CD4-positive, alpha-beta T cell treated with Interleukin-2 at 100 ng/mL for 4 hours (primary cell): ENCODE data around the gene SORCS1.

Experiments
- DNase-seq: peaks from one replicate; pipeline ENCODE4 v3.0.0-alpha.2; 2020; ENCODE audit warnings: low spot score

Gene SORCS1

GRCh38 chr10:106816318-106817085 is 348.0 kb downstream of the SORCS1 start:
- no peak for DNase-seq

GRCh38 chr10:106815427-106816043 is 349.0 kb downstream of the SORCS1 start:
- no peak for DNase-seq

DNA sequence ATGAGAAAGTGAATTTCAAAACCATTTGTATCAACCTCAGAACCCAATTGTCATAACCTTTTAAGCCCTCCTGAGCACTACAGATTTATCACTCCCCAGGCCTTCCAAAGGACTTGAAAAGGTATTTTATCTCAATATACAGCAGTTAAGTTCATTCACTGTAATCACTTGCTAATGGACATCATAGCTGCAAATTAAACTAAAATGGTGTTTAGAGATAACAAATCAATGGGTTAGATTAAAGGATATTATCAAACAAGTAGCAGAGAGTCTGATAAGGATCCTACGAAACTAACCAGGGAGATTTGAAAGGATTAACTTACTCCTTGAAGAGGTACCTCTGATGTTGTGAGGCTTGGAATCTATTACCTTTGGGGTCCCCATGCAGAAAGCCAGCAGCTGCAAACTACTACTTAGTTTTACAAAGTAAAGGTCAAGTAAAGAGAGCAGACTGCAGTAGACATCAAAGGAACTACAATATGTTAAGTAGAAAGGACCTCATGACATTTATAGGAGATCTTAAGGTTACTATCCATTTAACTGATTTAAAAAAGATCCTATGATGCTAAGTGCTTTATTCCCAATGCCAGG is 359.4 kb downstream of the SORCS1 start:
- no peak for DNase-seq

DNA sequence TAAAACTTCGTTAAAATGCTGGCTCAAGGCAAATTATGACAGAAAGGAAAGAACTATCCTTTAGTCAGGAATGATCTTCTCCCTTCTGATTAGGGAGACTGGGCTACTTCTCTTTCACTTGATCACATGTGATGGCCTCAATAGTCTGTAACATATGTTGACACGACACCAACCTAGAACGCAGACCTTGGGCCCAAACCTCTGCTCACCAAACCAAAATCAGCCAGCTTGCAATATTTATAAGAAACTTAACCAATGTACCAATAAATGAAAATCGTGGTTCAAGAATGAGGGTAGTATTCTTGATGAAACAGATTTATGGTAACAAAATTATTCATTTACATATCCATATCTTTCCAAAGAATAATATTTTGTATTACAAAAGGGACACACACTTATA is 361.6 kb downstream of the SORCS1 start:
- DNase-seq, result no peak

- no peak for DNase-seq
Observed at GRCh38 chr10:106799776-106800175, 364.7 kb downstream of the SORCS1 start.

- DNase-seq, result no peak
Observed at GRCh38 chr10:106795619-106796018, 368.9 kb downstream of the SORCS1 start.

DNA sequence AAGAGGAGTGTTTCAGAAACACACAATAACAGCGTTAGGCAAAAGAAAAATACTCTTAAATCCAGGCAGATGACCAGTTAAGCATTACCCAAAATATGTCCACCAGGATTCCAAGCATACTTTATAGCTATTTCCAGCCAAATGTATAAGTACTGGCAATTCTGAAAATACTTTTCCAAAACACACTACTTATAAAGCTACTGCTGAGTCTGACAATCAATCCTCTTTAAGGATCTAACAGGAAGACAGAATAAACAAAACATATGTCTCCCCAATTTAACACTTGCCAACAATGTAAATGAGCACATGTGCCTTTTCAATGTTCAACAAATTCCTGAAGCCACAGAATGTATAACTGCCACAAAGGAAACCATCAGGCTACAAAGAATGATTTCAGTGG is 370.9 kb downstream of the SORCS1 start:
- DNase-seq, result no peak

GRCh38 chr10:106789623-106790022 is 374.9 kb downstream of the SORCS1 start:
- DNase-seq, result no peak

DNA sequence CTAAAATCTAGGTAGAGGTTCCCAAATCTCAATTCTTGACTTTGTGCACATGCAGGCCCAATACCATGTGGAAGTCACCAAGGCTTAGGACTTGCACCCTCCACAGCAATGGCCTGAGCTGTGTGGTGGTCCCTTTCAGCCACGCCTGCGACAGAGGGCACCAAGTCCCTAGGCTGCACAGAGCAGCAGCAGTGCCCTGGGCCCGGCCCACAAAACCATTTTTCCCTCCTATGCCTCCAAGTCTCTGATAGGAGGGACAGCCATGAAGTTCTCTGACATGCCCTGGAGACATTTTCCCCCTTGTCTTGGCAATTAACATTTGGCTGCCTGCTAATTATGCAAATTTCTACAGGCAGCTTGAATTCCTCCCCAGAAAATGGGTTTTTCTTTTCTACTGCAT is 375.5 kb downstream of the SORCS1 start:
- no peak for DNase-seq

DNA sequence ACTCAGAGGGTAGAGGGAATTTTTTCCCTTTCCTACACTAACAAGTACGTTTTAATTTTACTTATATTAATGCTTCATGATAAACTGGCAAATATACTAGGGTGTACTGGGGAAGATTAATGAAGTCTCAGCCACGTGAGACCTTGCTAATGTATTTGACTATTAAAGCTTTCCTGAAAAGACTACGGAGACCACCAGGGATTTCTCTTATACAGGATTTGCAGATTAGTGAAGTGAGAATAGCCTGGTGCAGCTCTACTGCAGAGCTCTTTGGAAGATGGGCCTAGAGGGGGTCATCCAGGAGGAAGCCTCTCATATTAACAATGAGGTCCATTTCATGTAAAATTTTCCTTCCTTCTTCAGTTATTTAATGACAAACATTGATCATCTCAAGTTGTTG is 379.0 kb downstream of the SORCS1 start:
- no peak for DNase-seq

DNA sequence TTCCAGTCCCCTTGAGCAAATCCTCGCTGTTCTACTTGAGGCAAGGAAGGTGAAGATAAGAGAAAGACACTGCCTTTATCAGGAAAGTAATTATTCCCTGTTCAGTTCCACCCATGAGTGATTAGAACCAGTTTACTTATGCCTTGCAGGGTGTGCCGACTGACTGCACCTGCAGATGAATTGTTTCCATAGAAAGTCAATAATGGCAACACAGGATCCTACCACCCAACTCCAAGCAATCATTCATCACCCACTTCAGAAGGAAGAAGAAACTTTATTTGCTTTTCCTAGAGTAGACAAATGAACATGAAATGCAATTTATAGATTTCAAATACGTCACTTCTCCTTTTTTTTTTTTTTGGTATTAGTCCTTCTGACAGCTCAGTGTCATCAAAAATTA is 383.9 kb downstream of the SORCS1 start:
- no peak for DNase-seq

- DNase-seq, result no peak
Observed at GRCh38 chr10:106777841-106778240, 386.7 kb downstream of the SORCS1 start.

GRCh38 chr10:106775127-106775526 is 389.4 kb downstream of the SORCS1 start:
- no peak for DNase-seq

- no peak for DNase-seq
Observed at GRCh38 chr10:106772957-106773356, 391.5 kb downstream of the SORCS1 start.

- DNase-seq, result no peak
Observed at GRCh38 chr10:106771154-106771553, 393.4 kb downstream of the SORCS1 start.

GRCh38 chr10:106768204-106768603 is 396.3 kb downstream of the SORCS1 start:
- DNase-seq, result no peak

- no peak for DNase-seq
Observed at GRCh38 chr10:106765928-106766327, 398.6 kb downstream of the SORCS1 start.

DNA sequence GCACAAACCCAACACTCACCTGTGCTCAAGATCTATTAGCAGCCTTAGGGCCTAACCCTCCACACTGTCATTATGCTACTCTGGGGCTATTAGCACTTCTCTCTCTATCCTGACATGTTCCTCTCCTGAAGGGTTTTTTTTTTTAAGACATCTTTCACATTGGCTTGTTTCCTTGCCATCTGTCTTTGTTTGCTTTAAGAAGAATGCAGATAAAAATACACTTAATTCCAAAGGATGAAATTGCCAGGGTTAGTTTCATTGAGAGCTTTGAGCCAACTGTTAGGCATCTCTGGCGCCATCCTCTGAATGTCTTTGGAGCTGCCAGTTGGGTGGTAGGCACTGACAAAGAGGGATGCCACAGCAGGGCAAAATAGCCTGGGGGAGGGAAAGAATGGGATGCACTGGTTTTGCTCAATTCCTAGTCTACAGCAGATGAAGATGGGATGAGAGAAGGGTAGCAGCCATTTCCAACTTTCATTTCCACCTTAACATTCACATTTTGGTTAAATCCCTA is 399.2 kb downstream of the SORCS1 start:
- DNase-seq, result no peak

DNA sequence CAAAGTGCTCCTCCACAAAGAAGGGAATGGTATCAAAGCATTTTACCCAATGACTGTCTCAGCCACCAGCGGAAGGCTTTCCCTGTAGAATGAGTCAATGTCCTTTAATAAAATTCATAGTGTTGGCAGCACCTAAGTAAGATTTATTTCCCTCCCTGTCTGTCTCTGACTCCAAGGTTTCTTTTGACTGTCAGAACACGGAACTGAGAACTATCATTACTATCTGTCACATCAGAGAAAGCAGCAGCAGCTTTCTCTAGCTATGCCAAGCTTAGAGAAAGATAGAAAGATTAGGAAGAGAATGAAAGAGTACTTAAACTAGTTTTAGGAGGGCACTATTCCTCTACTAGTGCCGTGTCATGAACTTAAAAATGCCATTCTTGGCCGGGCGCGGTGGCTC is 400.1 kb downstream of the SORCS1 start:
- no peak for DNase-seq

GRCh38 chr10:106761906-106762305 is 402.6 kb downstream of the SORCS1 start:
- DNase-seq, result no peak

- no peak for DNase-seq
Observed at GRCh38 chr10:106757521-106757920, 407.0 kb downstream of the SORCS1 start.

GRCh38 chr10:106751091-106751490 is 413.4 kb downstream of the SORCS1 start:
- DNase-seq, result no peak

- no peak for DNase-seq
Observed at GRCh38 chr10:106746868-106747267, 417.6 kb downstream of the SORCS1 start.
